Retinal pigment epithelial cell (primary cell): ENCODE data around the gene WDR18.
"Not testable (repeated sequence)": the region's sequence is repeated elsewhere in the genome, so short reads cannot be mapped to it uniquely, and the experiment has no call there.

Experiments
- DNase-seq: peaks from one replicate; pipeline ENCODE4 v3.0.0-alpha.2; 2010; ENCODE audit warnings: low read depth
- H3K4me3 ChIP-seq: 2 replicates; pipeline ENCODE4 v1.5.1; 2011; ENCODE audit warnings: mild to moderate bottlenecking, low read length, control low read depth, moderate library complexity
- TF ChIP-seq, protein P1 (sequence below): conservative IDR thresholded peaks from 2 replicates; pipeline ENCODE4 v1.5.1; 2011; ENCODE audit warnings: low read depth, low read length, control low read depth, inconsistent platforms

WDR18 gene

GRCh38 chr19:1019616-1019961 is 35.4 kb downstream of the WDR18 start:
- peak overlapping the region; percentile 88 for H3K4me3 ChIP-seq
- TF ChIP-seq, protein P1, sequence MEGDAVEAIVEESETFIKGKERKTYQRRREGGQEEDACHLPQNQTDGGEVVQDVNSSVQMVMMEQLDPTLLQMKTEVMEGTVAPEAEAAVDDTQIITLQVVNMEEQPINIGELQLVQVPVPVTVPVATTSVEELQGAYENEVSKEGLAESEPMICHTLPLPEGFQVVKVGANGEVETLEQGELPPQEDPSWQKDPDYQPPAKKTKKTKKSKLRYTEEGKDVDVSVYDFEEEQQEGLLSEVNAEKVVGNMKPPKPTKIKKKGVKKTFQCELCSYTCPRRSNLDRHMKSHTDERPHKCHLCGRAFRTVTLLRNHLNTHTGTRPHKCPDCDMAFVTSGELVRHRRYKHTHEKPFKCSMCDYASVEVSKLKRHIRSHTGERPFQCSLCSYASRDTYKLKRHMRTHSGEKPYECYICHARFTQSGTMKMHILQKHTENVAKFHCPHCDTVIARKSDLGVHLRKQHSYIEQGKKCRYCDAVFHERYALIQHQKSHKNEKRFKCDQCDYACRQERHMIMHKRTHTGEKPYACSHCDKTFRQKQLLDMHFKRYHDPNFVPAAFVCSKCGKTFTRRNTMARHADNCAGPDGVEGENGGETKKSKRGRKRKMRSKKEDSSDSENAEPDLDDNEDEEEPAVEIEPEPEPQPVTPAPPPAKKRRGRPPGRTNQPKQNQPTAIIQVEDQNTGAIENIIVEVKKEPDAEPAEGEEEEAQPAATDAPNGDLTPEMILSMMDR = no peak
- no peak for DNase-seq

GRCh38 chr19:1019980-1020867 is 36.1 kb downstream of the WDR18 start:
- no peak for DNase-seq
- TF ChIP-seq, protein P1 = no peak
- peak overlapping the region; percentile 88 for H3K4me3 ChIP-seq

GRCh38 chr19:1020868-1021425 is 36.8 kb downstream of the WDR18 start, which contains the start of gene TMEM259:
Gene TMEM259 (minus strand): TSS chr19:1021123. CDS start chr19:1020996, 127 bp downstream.
- H3K4me3 ChIP-seq = peak within 1 kb of the TSS; percentile 88
- TF ChIP-seq, protein P1 = no peak
- DNase-seq = peak; percentile 87

GRCh38 chr19:1023883-1024188 is 39.7 kb downstream of the WDR18 start:
- not testable (repeated sequence) for DNase-seq, H3K4me3 ChIP-seq

- DNase-seq, H3K4me3 ChIP-seq: not testable (repeated sequence)
Measured at GRCh38 chr19:1025080-1025479, 40.9 kb downstream of the WDR18 start.

DNA sequence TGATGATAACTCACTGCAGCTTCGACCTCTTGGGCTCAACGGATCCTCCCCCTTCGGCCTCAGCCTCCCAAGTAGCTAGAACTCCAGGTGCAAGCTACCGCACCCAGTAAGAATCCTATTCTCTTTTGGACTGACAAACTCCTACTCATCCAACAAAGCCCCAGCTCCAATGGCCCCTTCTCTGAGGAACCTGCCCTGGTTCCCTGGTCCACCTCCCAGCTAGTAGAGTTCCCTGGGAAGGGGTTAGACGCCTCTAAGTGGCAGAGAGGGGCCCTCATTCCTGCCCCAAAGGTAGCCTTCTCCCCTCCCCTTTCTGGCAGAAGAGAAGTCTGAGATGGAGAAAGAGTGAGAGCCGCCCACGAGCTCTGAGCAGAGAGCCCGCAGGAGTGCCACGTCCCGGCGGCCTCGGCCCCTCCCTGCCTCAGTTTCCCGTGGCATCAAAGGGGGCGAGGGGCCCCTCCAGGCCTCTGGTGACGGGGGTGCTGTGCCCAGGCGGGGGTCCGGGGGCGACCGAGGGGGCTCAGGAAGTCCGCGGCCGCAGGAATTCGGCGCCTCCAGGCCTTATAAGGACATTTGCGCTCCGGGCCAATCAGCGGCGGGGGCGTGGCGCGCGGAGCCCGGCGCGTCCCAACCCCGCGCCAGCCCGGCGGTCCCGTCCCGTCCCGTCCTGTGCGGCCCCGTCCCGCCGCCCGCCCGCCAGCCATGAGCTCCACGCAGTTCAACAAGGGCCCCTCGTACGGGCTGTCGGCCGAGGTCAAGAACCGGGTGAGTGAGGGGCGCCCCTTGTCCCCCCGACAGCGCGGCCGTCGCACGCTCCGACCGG is 42.0 kb downstream of the WDR18 start, which contains the start of gene CNN2:
Gene CNN2, plus strand, starts transcription at position 649 of the 823 bp plus-strand sequence. Its CDS starts 54 bp downstream, at position 703.
- TF ChIP-seq, protein P1 = no peak
- peak within 1 kb of the TSS; percentile 98 for H3K4me3 ChIP-seq
- DNase-seq = no peak

DNA sequence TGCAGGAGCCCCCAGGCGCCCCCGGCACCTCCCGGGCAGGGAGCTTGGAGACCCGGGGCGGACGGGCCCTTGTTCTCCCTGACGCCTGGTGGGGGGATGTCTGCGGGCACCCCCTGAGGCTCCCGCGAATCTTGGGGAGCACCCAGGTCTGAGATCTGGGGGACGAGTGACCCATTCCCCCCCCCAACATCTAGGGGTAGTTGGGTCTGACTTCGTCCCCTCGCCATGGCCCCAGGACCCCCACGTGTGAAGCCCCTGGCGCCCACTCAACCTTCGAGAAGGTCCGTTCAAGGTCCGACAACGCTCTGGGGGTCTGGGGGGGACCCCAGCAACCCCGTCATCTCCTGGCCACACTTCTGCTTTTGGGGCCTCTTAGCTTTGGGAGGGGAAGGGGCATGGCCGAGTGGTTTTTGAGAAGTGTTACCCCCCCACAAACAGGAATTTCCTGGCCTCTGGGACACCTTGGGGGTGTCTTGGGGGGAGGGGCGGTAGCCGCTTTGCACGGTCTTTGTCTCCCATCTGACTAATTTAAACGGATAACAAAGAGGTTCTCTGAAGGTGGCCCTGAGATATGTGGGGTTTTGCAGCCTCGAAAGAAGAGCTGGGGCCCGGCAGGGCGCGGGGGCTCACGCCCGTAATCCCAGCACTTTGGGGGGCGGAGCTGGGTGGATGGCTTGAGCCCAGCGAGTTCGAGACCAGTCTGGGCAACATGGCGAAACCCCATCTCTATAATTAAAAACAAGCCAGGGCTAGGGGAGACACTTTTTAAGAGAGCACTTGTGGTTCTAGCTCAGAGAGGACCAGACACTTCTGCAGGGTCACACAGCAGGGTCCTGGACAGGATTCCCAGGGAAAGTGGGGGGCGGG is 42.9 kb downstream of the WDR18 start:
- DNase-seq = no peak
- TF ChIP-seq, protein P1 = no peak
- H3K4me3 ChIP-seq = peak overlapping the region; percentile 98
